Smooth muscle cell of the brain vasculature (primary cell): ENCODE measurements around the gene PLAC9.
"Not testable (repeated sequence)": the region's sequence is repeated elsewhere in the genome, so short reads cannot be mapped to it uniquely, and the experiment has no call there.

Source experiments
- DNase-seq: peaks from one replicate; pipeline ENCODE4 v3.0.0-alpha.2; 2012; ENCODE audit warnings: low read depth, low spot score

Gene PLAC9

GRCh38 chr10:80139265-80139664 is 6.7 kb downstream of the PLAC9 start:
- DNase-seq, result no peak

- DNase-seq, result no peak
These were observed 7.7 kb downstream of the PLAC9 start for GRCh38 chr10:80140251-80140650.

- DNase-seq, result no peak
These were observed 9.3 kb downstream of the PLAC9 start for GRCh38 chr10:80141696-80142460.

GRCh38 chr10:80144067-80144695 is 11.7 kb downstream of the PLAC9 start:
- no peak for DNase-seq

- DNase-seq, result no peak
These were observed 12.2 kb downstream of the PLAC9 start for GRCh38 chr10:80144696-80145131.

GRCh38 chr10:80145406-80146308 is 13.1 kb downstream of the PLAC9 start:
- not testable (repeated sequence) for DNase-seq

GRCh38 chr10:80146918-80147317 is 14.4 kb downstream of the PLAC9 start:
- no peak for DNase-seq

GRCh38 chr10:80148166-80148805 is 15.8 kb downstream of the PLAC9 start:
- DNase-seq, result no peak

- DNase-seq, result no peak
These were observed 16.6 kb downstream of the PLAC9 start for GRCh38 chr10:80149123-80149522.

GRCh38 chr10:80150172-80150571 is 17.6 kb downstream of the PLAC9 start:
- DNase-seq, result no peak

- DNase-seq, result no peak
These were observed 20.3 kb downstream of the PLAC9 start for GRCh38 chr10:80152820-80153219.

- no peak for DNase-seq
These were observed 20.9 kb downstream of the PLAC9 start for GRCh38 chr10:80153460-80153859.

GRCh38 chr10:80154626-80154977 is 22.1 kb downstream of the PLAC9 start:
- DNase-seq, result no peak

GRCh38 chr10:80154978-80155695 is 22.6 kb downstream of the PLAC9 start:
- DNase-seq, result no peak

GRCh38 chr10:80155696-80156215 is 23.2 kb downstream of the PLAC9 start:
- no peak for DNase-seq

- DNase-seq, result no peak
These were observed 23.7 kb downstream of the PLAC9 start for GRCh38 chr10:80156216-80156615.

- DNase-seq, result no peak
These were observed 25.0 kb downstream of the PLAC9 start for GRCh38 chr10:80157561-80157960.

GRCh38 chr10:80158126-80158525 is 25.6 kb downstream of the PLAC9 start:
- DNase-seq, result no peak

GRCh38 chr10:80158598-80159127 is 26.1 kb downstream of the PLAC9 start:
- DNase-seq, result peak; percentile 99

- no peak for DNase-seq
These were observed 26.8 kb downstream of the PLAC9 start for GRCh38 chr10:80159166-80159873.
